HG03196 (cell line): Measurements from ENCODE around the gene ITGB2.

Experiments
- ATAC-seq: cut with Tn5 transposase; IDR thresholded peaks from one replicate; pipeline ENCODE4 v1.9.1; 2021; ENCODE audit not compliant: unreplicated experiment

The ITGB2 gene

DNA sequence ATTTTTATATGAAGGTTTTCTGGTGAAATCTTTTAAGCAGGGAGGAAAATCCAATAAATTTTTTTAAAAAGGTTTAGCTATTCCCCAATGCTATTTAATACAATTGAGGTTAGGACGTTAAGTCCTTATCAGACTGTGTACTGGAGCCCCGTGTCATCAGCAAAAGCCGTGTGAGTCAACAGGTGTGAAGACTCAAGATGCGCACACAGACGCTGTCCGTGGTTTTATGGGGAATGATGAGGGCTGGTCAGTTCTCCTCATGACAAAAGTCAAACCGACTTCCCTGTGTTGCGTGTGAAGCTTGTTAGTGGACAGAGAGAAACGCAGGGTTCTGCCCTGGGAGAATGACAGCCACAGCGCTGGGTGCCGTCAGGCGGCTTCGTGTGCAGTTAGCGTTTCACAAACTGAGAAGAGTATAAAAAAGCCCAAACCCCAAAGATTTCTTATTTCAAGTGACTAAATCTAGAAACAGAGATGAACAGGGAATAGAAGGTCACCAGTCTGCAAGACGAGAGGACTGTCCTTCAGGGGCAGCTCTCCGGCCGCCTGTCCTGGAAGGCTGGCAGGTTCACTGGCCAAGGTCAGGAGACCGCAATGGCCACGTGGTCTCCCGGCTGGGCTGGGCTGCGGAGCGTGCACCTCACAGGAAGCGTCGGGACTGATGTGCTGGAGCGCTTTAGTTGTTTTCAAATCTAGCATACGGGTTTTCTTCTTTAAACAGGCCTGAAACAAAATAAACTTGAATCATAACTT lies 69.6 kb downstream of the ITGB2 start:
- ATAC-seq, result no peak

DNA sequence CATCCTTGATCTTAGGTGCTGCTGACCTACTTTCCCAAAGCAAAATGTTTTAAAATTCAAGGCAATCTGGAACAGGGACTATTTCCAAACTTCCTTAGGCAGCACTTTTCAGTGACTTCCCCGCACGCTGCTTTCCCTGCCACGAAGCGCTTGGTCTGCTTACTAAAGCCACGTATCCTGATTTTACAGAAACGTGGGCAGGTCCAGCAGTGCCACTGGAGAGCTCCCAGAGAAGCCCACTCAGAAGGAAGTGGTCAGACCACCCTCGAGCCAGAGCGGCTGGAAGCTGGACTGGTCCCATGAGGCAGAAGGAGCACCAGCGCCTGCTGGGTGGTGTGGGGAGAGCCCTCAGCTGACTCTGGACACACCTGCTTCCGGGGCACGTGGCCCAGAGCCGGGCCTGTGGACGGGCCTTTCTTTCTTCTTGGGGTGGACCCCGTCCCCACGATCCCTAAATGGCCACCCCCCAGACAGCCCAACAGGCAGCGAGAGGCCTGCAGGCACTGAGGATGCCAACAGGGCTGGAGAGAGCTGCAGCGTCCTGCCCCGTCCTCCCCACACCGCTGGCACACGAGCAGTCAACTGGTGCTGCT lies 70.4 kb downstream of the ITGB2 start:
- ATAC-seq, result no peak

DNA sequence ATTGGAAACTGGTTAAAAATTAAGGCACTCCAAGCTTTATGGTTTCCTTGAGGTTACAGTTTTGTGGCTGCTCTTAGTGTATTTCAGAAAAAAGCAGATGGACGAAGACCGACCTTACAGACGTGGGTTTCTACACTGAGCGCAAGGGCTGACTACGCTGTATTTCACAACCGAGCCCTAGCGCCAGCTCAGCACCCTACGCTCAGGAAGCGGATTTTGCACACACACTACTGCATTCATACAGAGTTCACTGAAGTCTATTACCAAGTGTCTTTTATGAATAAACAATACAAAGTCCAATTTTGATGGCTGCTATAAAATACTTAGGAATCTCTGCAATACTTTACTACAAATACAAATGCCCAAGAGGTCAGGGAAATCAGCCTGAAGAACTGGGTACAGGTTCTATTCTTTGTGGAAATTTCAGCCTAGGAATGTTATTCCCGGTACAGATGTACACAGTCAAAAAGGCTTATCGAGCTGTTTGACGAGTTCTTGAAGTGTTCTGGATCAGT lies 71.0 kb downstream of the ITGB2 start:
- ATAC-seq, result no peak

DNA sequence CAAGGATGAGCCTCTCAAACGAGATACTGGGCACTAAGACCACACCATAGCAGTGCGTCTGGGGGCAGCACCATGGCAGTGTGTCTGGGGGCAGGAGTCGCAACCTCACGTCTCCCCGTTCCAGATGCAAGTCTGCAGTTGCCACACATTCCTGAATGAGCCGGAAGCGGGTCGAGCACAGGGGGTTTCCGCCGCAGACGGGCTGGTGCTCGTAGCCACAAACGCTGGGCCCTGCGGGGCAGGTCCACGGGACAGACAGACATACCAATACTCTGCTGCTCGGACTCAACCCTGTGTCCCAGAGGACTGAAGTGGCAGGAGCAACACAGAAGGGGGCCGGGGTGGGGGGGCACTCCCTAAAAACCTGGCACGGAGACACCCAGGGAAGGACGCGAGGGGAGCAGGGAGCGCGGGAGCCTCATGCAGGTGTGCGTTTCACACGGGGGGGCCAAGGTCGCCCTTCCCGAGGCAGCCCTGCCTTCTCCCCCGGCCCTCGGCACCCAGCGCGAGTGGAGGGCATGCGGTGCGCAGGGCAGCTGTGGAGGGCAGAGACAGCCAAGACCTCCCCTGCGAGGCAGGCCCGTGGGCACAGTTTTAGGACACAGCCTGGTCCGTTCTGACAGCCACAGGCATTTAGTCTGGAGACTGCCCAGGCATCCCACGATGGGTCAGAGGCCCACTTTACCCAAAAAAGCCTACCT lies 71.7 kb downstream of the ITGB2 start:
- ATAC-seq, result no peak

GRCh38 chr21:44847261-44848056 lies 73.2 kb downstream of the ITGB2 start:
- no peak for ATAC-seq

GRCh38 chr21:44846485-44847260 lies 74.0 kb downstream of the ITGB2 start:
- no peak for ATAC-seq

DNA sequence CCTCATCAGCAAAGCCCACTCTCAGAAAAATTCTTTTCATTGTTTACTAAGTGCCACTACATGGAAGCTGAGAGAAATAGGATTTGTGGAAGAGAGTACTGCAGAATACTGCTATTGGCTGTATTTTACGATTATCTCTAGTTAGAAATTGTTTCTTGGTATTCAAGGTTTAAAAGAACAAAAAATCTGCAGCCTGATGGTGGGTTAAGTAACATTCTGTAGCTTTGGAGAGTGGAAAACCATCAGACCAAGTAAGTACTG lies 74.5 kb downstream of the ITGB2 start:
- ATAC-seq, result no peak

DNA sequence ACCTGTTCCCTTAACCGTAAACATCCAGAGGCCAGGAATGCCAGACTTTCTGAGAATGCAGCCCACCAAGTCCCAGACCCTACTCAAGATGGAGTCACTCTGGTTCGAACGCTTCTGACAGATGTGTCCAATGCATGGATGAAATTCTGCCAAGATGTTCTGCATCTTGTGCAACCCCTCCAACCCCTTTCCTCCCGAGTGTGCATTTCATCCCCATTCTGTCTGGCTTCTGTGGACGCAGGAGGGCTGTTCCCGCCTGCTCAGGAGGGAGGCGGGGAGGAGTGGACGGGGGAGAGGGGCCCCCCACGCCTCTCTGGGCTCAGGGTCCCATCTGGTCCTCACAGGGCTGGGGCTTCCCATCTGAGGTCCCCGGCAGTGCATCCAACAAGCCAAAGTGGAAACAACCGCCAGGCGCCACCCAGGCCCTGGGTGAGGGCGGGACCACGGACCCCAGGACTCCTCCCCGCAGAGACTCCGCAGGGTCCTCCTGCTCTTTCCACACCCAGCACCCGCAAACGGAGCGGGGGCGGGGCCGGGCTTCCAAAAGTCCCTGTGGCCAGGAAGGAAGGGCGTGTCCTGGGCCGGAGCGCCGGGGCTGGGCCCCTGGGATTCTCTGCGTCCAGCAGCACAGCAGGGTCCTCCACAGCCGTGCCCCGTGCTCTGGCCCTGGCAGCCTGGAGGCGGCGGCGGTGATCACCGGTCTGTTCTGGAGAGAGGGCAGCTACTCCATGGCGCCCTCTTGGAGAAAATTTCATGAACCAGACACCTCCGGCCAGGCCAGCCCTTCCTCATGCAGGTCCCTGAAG lies 75.1 kb downstream of the ITGB2 start:
- no peak for ATAC-seq

- no peak for ATAC-seq
Measured at GRCh38 chr21:44844256-44844655, 76.4 kb downstream of the ITGB2 start.

GRCh38 chr21:44842721-44843445 lies 77.8 kb downstream of the ITGB2 start:
- ATAC-seq, result no peak

GRCh38 chr21:44842087-44842486 lies 78.6 kb downstream of the ITGB2 start:
- no peak for ATAC-seq

DNA sequence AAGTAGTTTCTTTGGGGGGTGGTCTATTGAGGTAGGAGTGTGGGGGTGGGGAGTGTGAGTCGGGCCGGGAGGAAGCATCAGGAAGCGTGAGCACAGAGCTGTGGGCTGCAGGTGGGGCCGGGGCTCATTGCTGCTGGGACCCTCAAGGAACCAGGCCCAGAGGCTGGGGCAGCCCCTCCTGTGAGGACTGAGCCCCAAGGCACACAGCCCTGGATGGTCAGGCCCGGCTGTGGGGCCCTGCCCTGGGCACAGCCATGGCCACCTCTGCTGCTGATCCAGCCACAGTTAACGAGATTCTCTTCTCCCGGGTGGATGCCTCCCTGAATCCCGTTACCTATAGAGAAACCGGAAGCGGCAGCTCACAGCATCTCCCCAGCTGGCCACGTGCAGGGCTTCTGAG lies 79.9 kb downstream of the ITGB2 start:
- ATAC-seq, result no peak

DNA sequence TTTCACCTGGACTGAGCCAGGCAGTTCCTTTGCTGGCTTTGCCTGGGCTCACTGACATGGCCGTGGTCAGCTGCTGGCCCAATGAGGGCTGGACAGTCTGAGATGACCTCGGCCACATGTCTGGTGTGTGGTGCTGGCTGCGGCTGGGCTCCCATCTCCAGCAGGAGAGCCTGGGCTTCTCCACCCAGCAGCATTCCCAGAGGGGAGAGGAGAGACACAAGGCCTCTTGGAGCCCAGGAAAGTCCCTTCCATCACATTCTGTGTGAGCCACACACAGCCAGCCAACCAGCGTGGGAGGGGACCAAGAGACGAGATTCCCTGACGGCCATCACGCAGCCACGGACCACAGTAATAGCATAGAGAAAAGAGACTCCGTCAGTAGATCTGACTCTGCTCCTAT lies 81.7 kb downstream of the ITGB2 start:
- no peak for ATAC-seq

- no peak for ATAC-seq
Measured at GRCh38 chr21:44838039-44838895, 82.4 kb downstream of the ITGB2 start.

DNA sequence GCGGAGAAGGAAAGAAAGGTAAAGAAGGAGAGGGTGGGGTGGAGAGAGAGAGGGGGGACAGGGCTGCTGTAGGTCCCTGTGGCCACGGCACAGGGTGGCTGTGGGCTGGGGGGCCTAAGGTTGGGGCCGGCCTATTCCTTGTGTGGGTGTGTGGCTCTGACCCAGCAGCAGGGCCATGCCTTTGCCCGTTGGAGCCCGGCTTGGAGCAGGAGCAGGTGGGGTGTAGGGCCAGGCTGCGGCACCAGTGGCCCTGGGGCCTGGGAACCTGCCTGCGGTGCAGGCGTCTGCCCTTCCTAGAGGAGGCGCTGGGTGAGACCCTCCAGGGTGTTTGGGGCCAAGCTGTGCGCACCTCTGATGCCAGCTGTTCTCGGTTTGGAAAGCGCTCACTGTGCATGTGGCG lies 83.2 kb downstream of the ITGB2 start:
- ATAC-seq, result no peak

- ATAC-seq, result no peak
Measured at GRCh38 chr21:44836666-44837471, 83.8 kb downstream of the ITGB2 start.

DNA sequence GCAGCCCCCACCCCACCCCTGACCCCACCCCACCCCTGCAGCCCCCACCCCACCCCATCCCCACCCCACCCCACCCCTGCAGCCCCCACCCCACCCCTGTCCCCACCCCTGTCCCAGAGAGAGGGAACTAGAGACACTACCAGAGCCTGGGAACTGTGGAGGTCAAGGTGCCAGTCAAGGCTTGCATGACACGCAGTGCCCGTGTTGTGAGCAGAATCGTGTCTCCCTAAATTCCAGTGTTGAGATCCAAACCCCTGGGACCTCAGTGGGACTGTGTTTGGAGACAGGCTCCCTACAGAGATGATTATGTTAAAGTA lies 84.4 kb downstream of the ITGB2 start:
- no peak for ATAC-seq
